ENCODE measurements around the gene PLA2G4A. TPM values are rescaled to one million over a fixed set of nuclear protein-coding genes. Genes with fewer than 3 reads are reported as not detected.
"Not testable (repeated sequence)": the region's sequence is repeated elsewhere in the genome, so short reads cannot be mapped to it uniquely, and the experiment has no call there.

PLA2G4A gene
- polyA plus RNA-seq, 4 donors = 7.4 to 14.0 (median 11.5) TPM

GRCh38 chr1:186904361-186904760, 75.6 kb downstream of the PLA2G4A start:
- no peak for DNase-seq (ENCODE audit: low read depth in 4 of 4, low spot score in 3 of 4)

- no peak for DNase-seq (ENCODE audit: low read depth in 4 of 4, low spot score in 3 of 4)
Measured at GRCh38 chr1:186905561-186905960, 76.8 kb downstream of the PLA2G4A start.

GRCh38 chr1:186915555-186915954, 86.8 kb downstream of the PLA2G4A start:
- DNase-seq (ENCODE audit: low read depth in 4 of 4, low spot score in 3 of 4) = no peak

GRCh38 chr1:186917106-186917786, 88.5 kb downstream of the PLA2G4A start:
- not testable (repeated sequence) for DNase-seq (ENCODE audit: low read depth in 4 of 4, low spot score in 3 of 4)

GRCh38 chr1:186921386-186921785, 92.6 kb downstream of the PLA2G4A start:
- not testable (repeated sequence) for DNase-seq (ENCODE audit: low read depth in 4 of 4, low spot score in 3 of 4)

- DNase-seq (ENCODE audit: low read depth in 4 of 4, low spot score in 3 of 4) = not testable (repeated sequence)
Measured at GRCh38 chr1:186922814-186923213, 94.1 kb downstream of the PLA2G4A start.

GRCh38 chr1:186923486-186923885, 94.7 kb downstream of the PLA2G4A start:
- no peak for DNase-seq (ENCODE audit: low read depth in 4 of 4, low spot score in 3 of 4)

- DNase-seq (ENCODE audit: low read depth in 4 of 4, low spot score in 3 of 4) = no peak
Measured at GRCh38 chr1:186925881-186926669, 97.3 kb downstream of the PLA2G4A start.

- no peak for DNase-seq (ENCODE audit: low read depth in 4 of 4, low spot score in 3 of 4)
Measured at GRCh38 chr1:186927884-186928283, 99.1 kb downstream of the PLA2G4A start.

GRCh38 chr1:186930238-186930637, 101.5 kb downstream of the PLA2G4A start:
- DNase-seq (ENCODE audit: low read depth in 4 of 4, low spot score in 3 of 4) = no peak

- no peak for DNase-seq (ENCODE audit: low read depth in 4 of 4, low spot score in 3 of 4)
Measured at GRCh38 chr1:186937016-186937670, 108.4 kb downstream of the PLA2G4A start.

- DNase-seq (ENCODE audit: low read depth in 4 of 4, low spot score in 3 of 4) = no peak
Measured at GRCh38 chr1:186943891-186944686, 115.3 kb downstream of the PLA2G4A start.

GRCh38 chr1:186945146-186945545, 116.4 kb downstream of the PLA2G4A start:
- no peak for DNase-seq (ENCODE audit: low read depth in 4 of 4, low spot score in 3 of 4)

- DNase-seq (ENCODE audit: low read depth in 4 of 4, low spot score in 3 of 4) = no peak
Measured at GRCh38 chr1:186948535-186948934, 119.8 kb downstream of the PLA2G4A start.

- DNase-seq (ENCODE audit: low read depth in 4 of 4, low spot score in 3 of 4) = no peak
Measured at GRCh38 chr1:186949173-186949572, 120.4 kb downstream of the PLA2G4A start.

GRCh38 chr1:186950547-186950946, 121.8 kb downstream of the PLA2G4A start:
- DNase-seq (ENCODE audit: low read depth in 4 of 4, low spot score in 3 of 4) = no peak

- DNase-seq (ENCODE audit: low read depth in 4 of 4, low spot score in 3 of 4) = no peak
Measured at GRCh38 chr1:186953876-186954275, 125.1 kb downstream of the PLA2G4A start.

- no peak for DNase-seq (ENCODE audit: low read depth in 4 of 4, low spot score in 3 of 4)
Measured at GRCh38 chr1:186957314-186957713, 128.6 kb downstream of the PLA2G4A start.

GRCh38 chr1:186958520-186958919, 129.8 kb downstream of the PLA2G4A start:
- DNase-seq (ENCODE audit: low read depth in 4 of 4, low spot score in 3 of 4) = no peak

- no peak for DNase-seq (ENCODE audit: low read depth in 4 of 4, low spot score in 3 of 4)
Measured at GRCh38 chr1:186960861-186961260, 132.1 kb downstream of the PLA2G4A start.

GRCh38 chr1:186965847-186966246, 137.1 kb downstream of the PLA2G4A start:
- no peak for DNase-seq (ENCODE audit: low read depth in 4 of 4, low spot score in 3 of 4)
